HTR-8/SVneo (cell line): ENCODE data around the gene DCLRE1A.

Experiments used
- DNase-seq: peaks from one replicate; pipeline ENCODE4 v3.0.0; 2011; ENCODE audit warnings: low spot score, mixed read lengths; ENCODE audit not compliant: insufficient read length
- FAIRE-seq: peaks from 2 replicates; lab custom pipeline; 2011; peaks lifted over from hg19 to GRCh38; lab: Jason Lieb, UNC

Gene DCLRE1A

GRCh38 chr10:113806503-113806902 lies 47.4 kb downstream of the DCLRE1A start:
- DNase-seq: no peak
- no peak for FAIRE-seq

GRCh38 chr10:113802997-113803396 lies 50.9 kb downstream of the DCLRE1A start:
- no peak for DNase-seq
- no peak for FAIRE-seq

GRCh38 chr10:113801569-113801968 lies 52.3 kb downstream of the DCLRE1A start:
- no peak for DNase-seq
- FAIRE-seq: no peak

GRCh38 chr10:113791691-113792090 lies 62.2 kb downstream of the DCLRE1A start:
- FAIRE-seq (no peak), DNase-seq (no peak)

GRCh38 chr10:113788604-113789083 lies 65.2 kb downstream of the DCLRE1A start:
- peak; percentile 13 for DNase-seq
- no peak for FAIRE-seq
